HG02884 (cell line): Measurements from ENCODE around the gene ZFHX2.
"Not testable (repeated sequence)": the region's sequence is repeated elsewhere in the genome, so short reads cannot be mapped to it uniquely, and the experiment has no call there.

ENCODE experiments used
- ATAC-seq: cut with Tn5 transposase; IDR thresholded peaks from one replicate; pipeline ENCODE4 v1.9.1; 2021; ENCODE audit warnings: mild to moderate bottlenecking, moderate library complexity; ENCODE audit not compliant: unreplicated experiment

ZFHX2 gene

GRCh38 chr14:23544511-23545447 is 6.8 kb downstream of the ZFHX2 start:
- no peak for ATAC-seq

GRCh38 chr14:23543403-23543802 is 8.2 kb downstream of the ZFHX2 start:
- no peak for ATAC-seq

GRCh38 chr14:23542261-23542660 is 9.3 kb downstream of the ZFHX2 start:
- no peak for ATAC-seq

- ATAC-seq = no peak
These were observed 11.5 kb downstream of the ZFHX2 start for GRCh38 chr14:23540141-23540469.

GRCh38 chr14:23539248-23540140 is 12.1 kb downstream of the ZFHX2 start:
- no peak for ATAC-seq

- ATAC-seq = no peak
These were observed 12.8 kb downstream of the ZFHX2 start for GRCh38 chr14:23538785-23539184.

- ATAC-seq = no peak
These were observed 13.4 kb downstream of the ZFHX2 start for GRCh38 chr14:23538050-23538718.

GRCh38 chr14:23537351-23538049 is 14.1 kb downstream of the ZFHX2 start:
- ATAC-seq = no peak

GRCh38 chr14:23536906-23537305 is 14.7 kb downstream of the ZFHX2 start:
- ATAC-seq = not testable (repeated sequence)

GRCh38 chr14:23536494-23536893 is 15.1 kb downstream of the ZFHX2 start:
- ATAC-seq = no peak

- ATAC-seq = no peak
These were observed 15.6 kb downstream of the ZFHX2 start for GRCh38 chr14:23535943-23536342.

- no peak for ATAC-seq
These were observed 17.7 kb downstream of the ZFHX2 start for GRCh38 chr14:23533652-23534435.

GRCh38 chr14:23532658-23533057 is 18.9 kb downstream of the ZFHX2 start:
- ATAC-seq = no peak

GRCh38 chr14:23531391-23531790 is 20.2 kb downstream of the ZFHX2 start:
- ATAC-seq = no peak

- ATAC-seq = no peak
These were observed 21.1 kb downstream of the ZFHX2 start for GRCh38 chr14:23530375-23531055.

GRCh38 chr14:23529016-23529415 is 22.5 kb downstream of the ZFHX2 start:
- no peak for ATAC-seq

GRCh38 chr14:23528555-23528954 is 23.0 kb downstream of the ZFHX2 start:
- ATAC-seq = no peak

GRCh38 chr14:23525611-23526010 is 26.0 kb downstream of the ZFHX2 start:
- ATAC-seq = no peak

- ATAC-seq = no peak
These were observed 26.6 kb downstream of the ZFHX2 start for GRCh38 chr14:23524954-23525353.
